ENCODE results near the gene NIM1K. TPM values are rescaled to one million over a fixed set of nuclear protein-coding genes. Genes with fewer than 3 reads are reported as not detected.

NIM1K gene
- total RNA-seq, 2 donors from 2014 or later: 0.42 TPM; not detected in 1

- H3K4me1 ChIP-seq: no peaks in the 10 kb centered on the region
- no peak overlapping the region for H3K4me3 ChIP-seq
- intact Hi-C loops (cut with DNase I): no loop called here
- H3K9me3 ChIP-seq: no peaks in the 10 kb centered on the region
- H3K27ac ChIP-seq: peak overlapping the region; percentile 30
- no peaks in the 10 kb centered on the region for H3K27me3 ChIP-seq
- no peak for TF ChIP-seq CTCF (IDR thresholded peaks at IDR 0.05)
- DNase-seq: peak; percentile 56
- no peaks in the 10 kb centered on the region for H3K36me3 ChIP-seq
- H3K9ac ChIP-seq (ENCODE audit: low read depth in 2 of 2, low read length in 2 of 2): no peak overlapping the region
Measured at GRCh38 chr5:43208658-43209057, 16.6 kb downstream of the NIM1K start.

- Histone ChIP-seq H3K36me3 (no peaks in the 10 kb centered on the region), H3K9ac (ENCODE audit: low read depth in 2 of 2, low read length in 2 of 2) (peak overlapping the region in 1 of 2 donors; percentile 34), H3K27ac (no peak overlapping the region), H3K27me3 (no peaks in the 10 kb centered on the region), H3K4me1 (no peaks in the 10 kb centered on the region), H3K4me3 (no peak overlapping the region), H3K9me3 (no peaks in the 10 kb centered on the region)
- no peak for DNase-seq
- intact Hi-C loops (cut with DNase I): no loop called here
- no peak for TF ChIP-seq CTCF (IDR thresholded peaks at IDR 0.05)
Measured at GRCh38 chr5:43209060-43209459, 17.0 kb downstream of the NIM1K start.

- Histone ChIP-seq H3K4me1 (no peaks in the 10 kb centered on the region), H3K27me3 (no peaks in the 10 kb centered on the region), H3K36me3 (no peaks in the 10 kb centered on the region), H3K27ac (no peak overlapping the region), H3K4me3 (no peak overlapping the region), H3K9me3 (no peaks in the 10 kb centered on the region), H3K9ac (ENCODE audit: low read depth in 2 of 2, low read length in 2 of 2) (no peak overlapping the region)
- TF ChIP-seq CTCF (IDR thresholded peaks at IDR 0.05): no peak
- intact Hi-C loops (cut with DNase I): no loop called here
- no peak for DNase-seq
Measured at GRCh38 chr5:43209833-43210232, 17.8 kb downstream of the NIM1K start.

- DNase-seq: no peak
Measured at GRCh38 chr5:43210570-43210969, 18.5 kb downstream of the NIM1K start.

GRCh38 chr5:43213951-43214350 is 21.9 kb downstream of the NIM1K start:
- intact Hi-C loops (cut with DNase I): no loop called here
- no peaks in the 10 kb centered on the region for H3K36me3 ChIP-seq

More at GRCh38 chr5:43210570-43210969, 18.5 kb downstream of the NIM1K start:
- no peak overlapping the region for H3K4me3 ChIP-seq
- intact Hi-C loops (cut with DNase I): no loop called here
- TF ChIP-seq CTCF (IDR thresholded peaks at IDR 0.05): no peak
- H3K36me3 ChIP-seq: no peaks in the 10 kb centered on the region
- no peak overlapping the region for H3K9ac ChIP-seq (ENCODE audit: low read depth in 2 of 2, low read length in 2 of 2)
- H3K9me3 ChIP-seq: no peaks in the 10 kb centered on the region
- H3K27me3 ChIP-seq: no peaks in the 10 kb centered on the region
- H3K4me1 ChIP-seq: no peaks in the 10 kb centered on the region
- H3K27ac ChIP-seq: no peak overlapping the region

More at GRCh38 chr5:43213951-43214350, 21.9 kb downstream of the NIM1K start:
- no peak for DNase-seq
- Histone ChIP-seq H3K4me1 (no peaks in the 10 kb centered on the region), H3K27ac (no peak overlapping the region), H3K9me3 (no peaks in the 10 kb centered on the region), H3K9ac (ENCODE audit: low read depth in 2 of 2, low read length in 2 of 2) (no peak overlapping the region), H3K4me3 (no peak overlapping the region), H3K27me3 (no peaks in the 10 kb centered on the region)
- no peak for TF ChIP-seq CTCF (IDR thresholded peaks at IDR 0.05)
